B cell (primary cell): Measurements from ENCODE around the gene GALNT18.

Experiments used
- CTCF ChIP-seq: fragments of 200-600 bp; IDR thresholded peaks from one replicate; pipeline ENCODE4 v1.8.0; 2022; ENCODE audit warnings: antibody characterized with exemption, mild to moderate bottlenecking
- EZH2 ChIP-seq: IDR thresholded peaks from 2 replicates; pipeline ENCODE4 v1.6.1; 2012; ENCODE audit warnings: borderline replicate concordance, low read depth, mild to moderate bottlenecking, moderate library complexity, low read length; ENCODE audit not compliant: insufficient read depth, poor library complexity, severe bottlenecking

- TF ChIP-seq CTCF, result no peak
- no peak for TF ChIP-seq EZH2
Observed at GRCh38 chr11:11501546-11502262, 120.1 kb downstream of the GALNT18 start.
